Measurements from ENCODE around the gene RNF34. TPM values are rescaled to one million over a fixed set of nuclear protein-coding genes. Genes with fewer than 3 reads are reported as not detected.

RNF34 gene
- total RNA-seq, 1 experiment from 2014 or later = 43.7 TPM

DNA sequence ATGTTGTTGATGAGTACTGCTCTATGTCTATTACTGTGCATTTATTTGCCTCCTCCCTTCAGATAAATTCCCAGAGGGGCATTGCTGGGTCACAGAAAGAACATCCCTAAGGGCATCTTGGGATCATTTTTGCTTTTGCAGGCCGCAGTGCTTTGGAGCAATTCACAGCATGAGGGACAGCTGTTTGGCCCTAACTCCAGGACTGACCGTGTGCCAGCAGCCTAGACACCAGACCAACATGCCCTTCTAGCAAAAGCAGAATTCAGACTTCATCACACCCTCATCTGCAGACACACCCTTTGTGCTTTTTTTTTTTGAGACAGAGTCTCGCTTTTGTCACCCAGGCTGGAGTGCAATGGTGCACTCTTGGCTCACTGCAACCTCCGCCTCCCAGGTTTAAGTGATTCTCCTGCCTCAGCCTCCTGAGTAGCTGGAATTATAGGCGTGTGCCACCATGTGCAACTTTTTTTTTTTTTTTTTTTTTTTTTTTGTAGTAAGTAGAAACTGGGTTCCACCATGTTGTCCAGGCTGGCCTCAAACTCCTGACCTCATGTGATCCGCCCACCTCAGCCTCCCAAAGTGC lies 31.0 kb downstream of the RNF34 start:
- POLR2A ChIA-PET (ENCODE audit: unreplicated experiment) = interaction anchor here (0.6 kb wide), 1 partner anchor 12 kb away, joined by 7 read pairs; no protein-coding TSS in a partner anchor
- Histone ChIP-seq H3K4me3 (no peak overlapping the region), H3K27me3 (ENCODE audit: insufficient read depth, low read depth) (no peaks in the 10 kb centered on the region), H3K36me3 (ENCODE audit: low read depth) (peaks cover 23% of the 10 kb centered on the region; the same call in 1 of the 2 replicates), H3K9me3 (ENCODE audit: insufficient read depth, low read depth) (no peaks in the 10 kb centered on the region), H3K4me1 (replicated peaks; ENCODE audit: insufficient read depth) (no peaks in the 10 kb centered on the region), H3F3A (ENCODE audit: insufficient read depth, low read depth) (peaks cover 14% of the 10 kb centered on the region), H3K4me2 (no peak overlapping the region), H2AFZ (no peak overlapping the region), H3K27ac (no peak overlapping the region), H3K79me2 (ENCODE audit: low read depth) (no peaks in the 10 kb centered on the region), H4K20me1 (ENCODE audit: insufficient read depth) (no peaks in the 10 kb centered on the region), H3K9me2 (ENCODE audit: insufficient read depth) (no peaks in the 10 kb centered on the region)
- no peak for DNase-seq
- CTCF ChIA-PET = no interaction called here
- no TSS peak for BruUV-seq (replicated peaks)
- TF ChIP-seq, protein P1, sequence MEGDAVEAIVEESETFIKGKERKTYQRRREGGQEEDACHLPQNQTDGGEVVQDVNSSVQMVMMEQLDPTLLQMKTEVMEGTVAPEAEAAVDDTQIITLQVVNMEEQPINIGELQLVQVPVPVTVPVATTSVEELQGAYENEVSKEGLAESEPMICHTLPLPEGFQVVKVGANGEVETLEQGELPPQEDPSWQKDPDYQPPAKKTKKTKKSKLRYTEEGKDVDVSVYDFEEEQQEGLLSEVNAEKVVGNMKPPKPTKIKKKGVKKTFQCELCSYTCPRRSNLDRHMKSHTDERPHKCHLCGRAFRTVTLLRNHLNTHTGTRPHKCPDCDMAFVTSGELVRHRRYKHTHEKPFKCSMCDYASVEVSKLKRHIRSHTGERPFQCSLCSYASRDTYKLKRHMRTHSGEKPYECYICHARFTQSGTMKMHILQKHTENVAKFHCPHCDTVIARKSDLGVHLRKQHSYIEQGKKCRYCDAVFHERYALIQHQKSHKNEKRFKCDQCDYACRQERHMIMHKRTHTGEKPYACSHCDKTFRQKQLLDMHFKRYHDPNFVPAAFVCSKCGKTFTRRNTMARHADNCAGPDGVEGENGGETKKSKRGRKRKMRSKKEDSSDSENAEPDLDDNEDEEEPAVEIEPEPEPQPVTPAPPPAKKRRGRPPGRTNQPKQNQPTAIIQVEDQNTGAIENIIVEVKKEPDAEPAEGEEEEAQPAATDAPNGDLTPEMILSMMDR (conservative IDR thresholded peaks at IDR 0.05) = no peak
- TF ChIP-seq EZH2 (IDR thresholded peaks at IDR 0.05; ENCODE audit: low read depth) = no peak
- intact Hi-C loops (cut with micrococcal nuclease; ENCODE audit: unreplicated experiment) = no loop called here

DNA sequence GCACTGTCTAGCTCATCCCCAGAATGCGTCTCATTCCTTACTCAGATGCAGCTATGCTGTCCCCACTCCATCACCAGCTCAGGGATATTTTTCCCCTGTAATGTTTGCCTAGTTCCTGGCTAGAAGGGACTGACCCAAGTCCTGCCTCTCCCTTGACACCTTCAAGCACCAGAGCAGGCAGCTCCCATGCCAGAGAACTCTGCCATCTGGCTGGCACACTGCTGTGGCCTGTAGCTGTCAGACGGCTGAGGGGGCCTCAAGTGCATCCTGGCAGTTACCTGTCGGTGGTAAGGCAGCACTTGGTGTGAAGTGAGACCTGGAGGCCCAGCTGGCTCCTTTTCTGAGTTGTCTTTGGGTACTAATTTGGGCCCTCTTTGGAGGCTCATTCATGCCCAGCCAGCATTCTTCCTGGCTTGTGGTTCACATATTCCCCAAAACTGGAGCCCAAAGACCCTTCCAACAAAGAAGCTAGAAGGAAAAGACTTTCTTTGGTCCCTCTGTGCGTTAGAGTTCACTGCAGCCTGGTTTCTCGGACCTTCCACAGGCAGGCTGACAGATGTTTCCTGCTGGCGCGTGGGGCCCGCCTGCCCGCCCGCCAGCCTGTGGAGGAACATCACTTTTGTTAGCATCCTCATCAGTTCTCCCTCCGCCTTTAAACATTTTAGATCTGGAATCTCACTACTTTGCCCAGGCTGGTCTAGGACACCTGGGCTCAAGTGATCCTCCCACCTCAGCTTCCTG lies 33.0 kb downstream of the RNF34 start:
- TF ChIP-seq, protein P1 (conservative IDR thresholded peaks at IDR 0.05) = no peak
- TF ChIP-seq EZH2 (IDR thresholded peaks at IDR 0.05; ENCODE audit: low read depth) = no peak
- Histone ChIP-seq H3K4me3 (no peak overlapping the region), H3F3A (ENCODE audit: insufficient read depth, low read depth) (peaks cover 14% of the 10 kb centered on the region), H3K79me2 (ENCODE audit: low read depth) (no peaks in the 10 kb centered on the region), H3K36me3 (ENCODE audit: low read depth) (peaks cover 18% of the 10 kb centered on the region; the same call in 1 of the 2 replicates), H3K4me1 (replicated peaks; ENCODE audit: insufficient read depth) (no peaks in the 10 kb centered on the region), H3K9me3 (ENCODE audit: insufficient read depth, low read depth) (no peaks in the 10 kb centered on the region), H4K20me1 (ENCODE audit: insufficient read depth) (no peaks in the 10 kb centered on the region), H3K27me3 (ENCODE audit: insufficient read depth, low read depth) (no peaks in the 10 kb centered on the region), H3K27ac (no peak overlapping the region), H3K4me2 (no peak overlapping the region), H3K9me2 (ENCODE audit: insufficient read depth) (no peaks in the 10 kb centered on the region), H2AFZ (no peak overlapping the region)
- POLR2A ChIA-PET (ENCODE audit: unreplicated experiment) = no interaction called here
- intact Hi-C loops (cut with micrococcal nuclease; ENCODE audit: unreplicated experiment) = no loop called here
- DNase-seq = no peak
- CTCF ChIA-PET = no interaction called here
- no TSS peak for BruUV-seq (replicated peaks)

DNA sequence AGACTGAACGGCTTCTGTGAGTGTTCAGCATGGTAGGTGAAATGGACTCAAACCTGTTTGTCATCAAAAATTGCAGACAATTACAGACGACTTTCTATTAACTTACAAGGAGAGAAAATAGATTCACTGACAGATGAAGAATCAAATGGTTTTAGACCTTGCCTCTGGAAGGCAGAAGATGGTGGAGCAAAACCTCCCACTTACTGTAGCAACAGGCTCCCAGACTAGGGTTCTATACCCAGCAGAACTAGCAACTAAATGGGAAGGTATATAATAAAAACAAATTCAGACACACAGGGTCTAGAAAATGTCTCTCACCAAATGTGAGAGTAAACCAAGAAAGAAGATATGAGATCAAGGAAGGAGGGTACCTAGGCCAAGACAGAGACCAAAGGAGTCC lies 36.8 kb downstream of the RNF34 start:
- Histone ChIP-seq H3K4me2 (no peak overlapping the region), H3K4me3 (no peak overlapping the region), H4K20me1 (ENCODE audit: insufficient read depth) (no peaks in the 10 kb centered on the region), H3K79me2 (ENCODE audit: low read depth) (no peaks in the 10 kb centered on the region), H3K36me3 (ENCODE audit: low read depth) (peaks cover 3% of the 10 kb centered on the region; the same call in 1 of the 2 replicates), H3K4me1 (replicated peaks; ENCODE audit: insufficient read depth) (no peaks in the 10 kb centered on the region), H3K27me3 (ENCODE audit: insufficient read depth, low read depth) (no peaks in the 10 kb centered on the region), H3F3A (ENCODE audit: insufficient read depth, low read depth) (peaks cover 10% of the 10 kb centered on the region; the same call in 1 of the 2 replicates), H3K9me2 (ENCODE audit: insufficient read depth) (no peaks in the 10 kb centered on the region), H3K9me3 (ENCODE audit: insufficient read depth, low read depth) (no peaks in the 10 kb centered on the region), H3K27ac (no peak overlapping the region), H2AFZ (no peak overlapping the region)
- CTCF ChIA-PET = no interaction called here
- intact Hi-C loops (cut with micrococcal nuclease; ENCODE audit: unreplicated experiment) = no loop called here
- no TSS peak for BruUV-seq (replicated peaks)
- DNase-seq = no peak
- POLR2A ChIA-PET (ENCODE audit: unreplicated experiment) = no interaction called here
- no peak for TF ChIP-seq EZH2 (IDR thresholded peaks at IDR 0.05; ENCODE audit: low read depth)
- TF ChIP-seq, protein P1 (conservative IDR thresholded peaks at IDR 0.05) = no peak
